Measurements from ENCODE around the gene KIAA1671.

- no peak for TF ChIP-seq GATA2 (IDR thresholded peaks at IDR 0.05; ENCODE audit: low read depth, low read length)
- TF ChIP-seq GATA3 (IDR thresholded peaks at IDR 0.05; ENCODE audit: low read depth, low read length), result no peak
These were observed 4.6 kb upstream of the KIAA1671 start for GRCh38 chr22:24947881-24948280.
